H1 (cell line): Measurements from ENCODE around the gene TEX11. TPM values are rescaled to one million over a fixed set of nuclear protein-coding genes. Genes with fewer than 3 reads are reported as not detected.
A peak's percentile ranks its signal among the peaks of the same experiment; 100 is the strongest.

ENCODE experiments used
- CTCF ChIA-PET: fragments of 300-600 bp; sonication (Branson Sonifier 250); formaldehyde crosslinking; loops from one replicate; lab custom pipeline; 2021; ENCODE audit not compliant: partially characterized antibody; lab: Charles Lee
- POLR2A ChIA-PET: fragments of 300-600 bp; sonication (Branson Sonifier 250); formaldehyde crosslinking; loops from one replicate; lab custom pipeline; 2021; ENCODE audit warnings: inconsistent platforms; ENCODE audit not compliant: partially characterized antibody; lab: Charles Lee
- DNase-seq, 2 experiments: peaks; one replicate each; pipeline versions ENCODE4 v3.0.0 to v3.0.0-alpha.2; 2010 to 2022; ENCODE audit warnings: low spot score in 2 of 2, low read depth in 1 of 2, mixed read lengths in 1 of 2
- FAIRE-seq: peaks from 2 replicates; lab custom pipeline; 2011; peaks lifted over from hg19 to GRCh38; lab: Jason Lieb, UNC
- H2AFZ ChIP-seq: 2 replicates; pipeline ENCODE4 v1.8.1; 2012; ENCODE audit warnings: low read length, inconsistent platforms
- H2AK5ac ChIP-seq: 2 replicates; pipeline ENCODE4 v1.6.1; 2013; ENCODE audit warnings: low read depth, low read length
- H2BK120ac ChIP-seq: replicated peaks from 2 replicates; pipeline ENCODE3; 2013; ENCODE audit warnings: low read depth, low read length, inconsistent platforms
- H2BK12ac ChIP-seq: 2 replicates; pipeline ENCODE4 v1.6.1; 2013; ENCODE audit warnings: low read depth, low read length
- H2BK15ac ChIP-seq: 2 replicates; pipeline ENCODE4 v1.6.1; 2013; ENCODE audit warnings: low read length
- H2BK20ac ChIP-seq: 2 replicates; pipeline ENCODE4 v1.6.1; 2013; ENCODE audit warnings: low read length
- H2BK5ac ChIP-seq: 2 replicates; pipeline ENCODE4 v1.6.1; 2013; ENCODE audit warnings: low read depth, low read length
- H3K14ac ChIP-seq: 2 replicates; pipeline ENCODE4 v1.6.1; 2013; ENCODE audit warnings: inconsistent platforms; ENCODE audit not compliant: insufficient read length
- H3K18ac ChIP-seq: 2 replicates; pipeline ENCODE4 v1.6.1; 2013; ENCODE audit warnings: low read length; ENCODE audit errors: extremely low read depth
- H3K23ac ChIP-seq: 2 replicates; pipeline ENCODE4 v1.6.1; 2013; ENCODE audit warnings: inconsistent platforms; ENCODE audit not compliant: insufficient read length
- H3K23me2 ChIP-seq: 2 replicates; pipeline ENCODE4 v1.6.1; 2013; ENCODE audit warnings: low read depth, low read length
- H3K27ac ChIP-seq: 2 replicates; pipeline ENCODE4 v1.6.1; 2011; ENCODE audit warnings: low read depth, low read length, inconsistent platforms
- H3K27me3 ChIP-seq, 4 experiments: replicated peaks in 1 of 4; 1 replicate in 1 of 4; 2 replicates in 3 of 4; pipeline versions ENCODE4 v1.6.1 to v1.8.1; 2011 to 2013; ENCODE audit warnings: low read length in 3 of 4, mild to moderate bottlenecking in 3 of 4, inconsistent platforms in 2 of 4, mixed read lengths in 2 of 4, moderate library complexity in 1 of 4; ENCODE audit not compliant: control insufficient read depth in 3 of 4, insufficient read depth in 3 of 4; ENCODE audit errors: extremely low read depth in 1 of 4
- H3K36me3 ChIP-seq, 4 experiments: 2 replicates each; pipeline versions ENCODE4 v1.6.1 to v1.8.1; 2011 to 2013; ENCODE audit warnings: mild to moderate bottlenecking in 4 of 4, low read length in 3 of 4, moderate library complexity in 2 of 4, control low read depth in 1 of 4, inconsistent platforms in 1 of 4; ENCODE audit not compliant: insufficient read depth in 4 of 4, control insufficient read depth in 2 of 4
- H3K4ac ChIP-seq: replicated peaks from 2 replicates; pipeline ENCODE3; 2013; ENCODE audit warnings: low read length, low read depth, mixed read lengths, inconsistent platforms; ENCODE audit not compliant: insufficient read length
- H3K4me1 ChIP-seq, 4 experiments: replicated peaks in 1 of 4; 1 replicate in 1 of 4; 2 replicates in 3 of 4; pipeline versions ENCODE4 v1.6.1 to v1.8.1; 2011 to 2013; ENCODE audit warnings: low read length in 3 of 4, inconsistent platforms in 2 of 4, mixed read lengths in 1 of 4; ENCODE audit not compliant: insufficient read depth in 4 of 4, control insufficient read depth in 3 of 4
- H3K4me2 ChIP-seq, 2 experiments: 2 replicates each; pipeline versions ENCODE4 v1.6.1 to v1.8.1; 2011 to 2013; ENCODE audit warnings: low read depth in 2 of 2, low read length in 2 of 2, control low read depth in 1 of 2, inconsistent platforms in 1 of 2, mild to moderate bottlenecking in 1 of 2; ENCODE audit not compliant: insufficient read depth in 1 of 2
- H3K4me3 ChIP-seq, 4 experiments: fragments of 200-600, 300-600 bp in 1 of 4; sonication (generic), shearing (Covaris generic), sonication (Bioruptor Twin) in 1 of 4; 2 replicates each; pipeline versions ENCODE4 v1.5.1 to v1.8.1; 2011 to 2016; ENCODE audit warnings: low read length in 4 of 4, low read depth in 3 of 4, control low read depth in 2 of 4, inconsistent platforms in 2 of 4, mild to moderate bottlenecking in 2 of 4, mixed read lengths in 1 of 4, moderate library complexity in 1 of 4; ENCODE audit not compliant: insufficient read depth in 2 of 4; ENCODE audit errors: extremely low read depth in 1 of 4
- H3K56ac ChIP-seq: replicated peaks from 2 replicates; pipeline ENCODE3; 2013; ENCODE audit warnings: low read depth, mild to moderate bottlenecking, mixed read lengths, low read length, inconsistent platforms; ENCODE audit not compliant: insufficient read length
- H3K79me1 ChIP-seq: 2 replicates; pipeline ENCODE4 v1.6.1; 2013; ENCODE audit warnings: low read depth, low read length, control low read depth
- H3K79me2 ChIP-seq, 2 experiments: 2 replicates each; pipeline versions ENCODE4 v1.6.1 to v1.8.1; 2012 to 2013; ENCODE audit warnings: low read length in 2 of 2, mild to moderate bottlenecking in 2 of 2, inconsistent platforms in 1 of 2; ENCODE audit not compliant: insufficient read depth in 2 of 2, control insufficient read depth in 1 of 2
- H3K9ac ChIP-seq, 4 experiments: replicated peaks in 1 of 4; 1 replicate in 1 of 4; 2 replicates in 3 of 4; pipeline versions ENCODE4 v1.6.1 to v1.8.1; 2011 to 2013; ENCODE audit warnings: low read depth in 3 of 4, low read length in 3 of 4, control low read depth in 2 of 4, mild to moderate bottlenecking in 2 of 4, moderate library complexity in 2 of 4, inconsistent platforms in 1 of 4; ENCODE audit errors: extremely low read depth in 1 of 4
- H3K9me3 ChIP-seq, 2 experiments: 2 replicates each; pipeline versions ENCODE4 v1.6.1 to v1.8.1; 2012 to 2013; ENCODE audit warnings: mild to moderate bottlenecking in 2 of 2, moderate library complexity in 2 of 2, control low read depth in 1 of 2, inconsistent platforms in 1 of 2, low read depth in 1 of 2, low read length in 1 of 2, mixed read lengths in 1 of 2; ENCODE audit not compliant: insufficient read depth in 2 of 2
- H4K20me1 ChIP-seq, 2 experiments: replicated peaks in 1 of 2; 2 replicates each; pipeline versions ENCODE3 to v1.8.1; 2011 to 2013; ENCODE audit warnings: inconsistent platforms in 2 of 2, low read length in 2 of 2, mild to moderate bottlenecking in 1 of 2; ENCODE audit not compliant: insufficient read depth in 2 of 2, control insufficient read depth in 1 of 2
- H4K5ac ChIP-seq: 2 replicates; pipeline ENCODE4 v1.6.1; 2013; ENCODE audit warnings: low read length, low read depth, mixed read lengths, inconsistent platforms; ENCODE audit not compliant: insufficient read length
- H4K8ac ChIP-seq: 2 replicates; pipeline ENCODE4 v1.8.0; 2013; ENCODE audit warnings: mild to moderate bottlenecking, moderate library complexity, low read length, inconsistent platforms; ENCODE audit not compliant: insufficient read depth; ENCODE audit errors: extremely low read depth
- H4K91ac ChIP-seq: replicated peaks from 2 replicates; pipeline ENCODE3; 2013; ENCODE audit warnings: low read length, mixed read lengths, inconsistent platforms; ENCODE audit not compliant: insufficient read length
- ATF3 ChIP-seq: IDR thresholded peaks from 2 replicates; pipeline ENCODE4 v1.6.1; 2011; ENCODE audit warnings: low read depth, mild to moderate bottlenecking, low read length; ENCODE audit not compliant: insufficient read depth
- CEBPB ChIP-seq: IDR thresholded peaks from 2 replicates; pipeline ENCODE4 v1.6.1; 2012; ENCODE audit warnings: low read depth, low read length
- CHD1 ChIP-seq: IDR thresholded peaks from 2 replicates; pipeline ENCODE4 v1.6.1; 2012; ENCODE audit warnings: low read depth, low read length, improper control_type of control experiment
- FOSL1 ChIP-seq: IDR thresholded peaks from 2 replicates; pipeline ENCODE4 v1.6.1; 2011; ENCODE audit warnings: mild to moderate bottlenecking, low read depth, low read length, moderate library complexity; ENCODE audit not compliant: insufficient read depth
- GTF2F1 ChIP-seq: IDR thresholded peaks from 2 replicates; pipeline ENCODE4 v1.6.1; 2012; ENCODE audit warnings: low read depth, low read length, improper control_type of control experiment, borderline replicate concordance
- POLR2AphosphoS5 ChIP-seq: IDR thresholded peaks from 2 replicates; pipeline ENCODE4 v1.6.1; 2011; ENCODE audit warnings: low read depth, low read length
- POU5F1 ChIP-seq: IDR thresholded peaks from 2 replicates; pipeline ENCODE4 v1.6.1; 2011; ENCODE audit warnings: low read depth, mild to moderate bottlenecking, low read length, moderate library complexity
- RBBP5 ChIP-seq: IDR thresholded peaks from 2 replicates; pipeline ENCODE4 v1.7.1; 2012; ENCODE audit warnings: low read depth, mild to moderate bottlenecking, inconsistent platforms, low read length, moderate library complexity, borderline replicate concordance
- SIN3A ChIP-seq, 2 experiments: IDR thresholded peaks in 1 of 2; conservative IDR thresholded peaks in 1 of 2; 2 replicates each; pipeline ENCODE4 v1.6.1; 2011 to 2012; ENCODE audit warnings: low read length in 2 of 2, improper control_type of control experiment in 1 of 2, low read depth in 1 of 2, mild to moderate bottlenecking in 1 of 2
- SIRT6 ChIP-seq: IDR thresholded peaks from one replicate; pipeline ENCODE4 v1.7.1; 2012; ENCODE audit warnings: low read length, inconsistent platforms
- TBP ChIP-seq: IDR thresholded peaks from 2 replicates; pipeline ENCODE4 v1.6.1; 2011; ENCODE audit warnings: low read depth, low read length, improper control_type of control experiment
- YY1 ChIP-seq: IDR thresholded peaks from 2 replicates; pipeline ENCODE4 v1.6.1; 2011; ENCODE audit warnings: low read depth, mild to moderate bottlenecking, low read length
- ZNF274 ChIP-seq: IDR thresholded peaks from 2 replicates; pipeline ENCODE4 v1.7.0; 2012; ENCODE audit warnings: low read length, borderline replicate concordance; ENCODE audit errors: extremely low read depth
- WGBS, 2 experiments: shearing (Covaris generic) in 1 of 2; methylation state at CpG; one replicate each; pipeline versions ENCODE4 v1.1.6 to v1.1.7; 2013 to 2015; ENCODE audit warnings: low lambda C conversion rate in 2 of 2, mixed read lengths in 2 of 2, inconsistent platforms in 1 of 2, low coverage in 1 of 2, missing lambda C conversion rate in 1 of 2; ENCODE audit not compliant: insufficient replicate concordance in 2 of 2, insufficient coverage in 1 of 2, insufficient read length in 1 of 2; ENCODE audit errors: extremely low coverage in 1 of 2, missing lambda C conversion rate in 1 of 2; 5-methylcytosine and 5-hydroxymethylcytosine counted together
- polyA plus RNA-seq, 7 experiments: library from polyadenylated mRNA; depleted of rRNA in 3 of 7; stranded (reverse) in 5 of 7; unstranded in 2 of 7; fragments of >200 nt in 5 of 7; fragments of 200-250 nt in 2 of 7; gene quantifications; 1 replicate in 5 of 7; 2 replicates in 1 of 7; 4 replicates in 1 of 7; pipeline versions ENCODE4 v1.2.1 to v1.2.3, GENCODE V29; 2011 to 2013; ENCODE audit warnings: missing spikeins in 2 of 7, mixed read lengths in 2 of 7
- total RNA-seq: library from RNA; stranded (reverse); fragmentation: NEBNext Ultra II Directional; extraction: Animal tissue kit (Norgen Biotek cat#: 25700); gene quantifications from 2 replicates; pipeline ENCODE4 v1.2.1, GENCODE V29; 2021

Gene TEX11
- total and polyA plus RNA-seq, 2 of the 8 experiments (the other 6 are each of a cell fraction or from before 2014, with no cell fraction given), result 0.11 to 0.74 TPM

GRCh38 chrX:70480660-70481018, 427.9 kb downstream of the TEX11 start:
- no peak overlapping the region for H3K9ac ChIP-seq

More at GRCh38 chrX:70480660-70481018, 427.9 kb downstream of the TEX11 start:
- CTCF ChIA-PET, result interaction anchor here (0.6 to 1.5 kb wide), 6 partner anchors 12 to 420 kb away, joined by 3 to 6 read pairs (median 3); no protein-coding TSS in a partner anchor
- no peak overlapping the region for H3K27ac ChIP-seq
- H4K91ac ChIP-seq, result no peak overlapping the region
- no peak overlapping the region for H4K5ac ChIP-seq
- no peak for FAIRE-seq
- peaks cover 4 to 29% of the 10 kb centered on the region in 2 experiments for H4K20me1 ChIP-seq
- no peak overlapping the region for H2BK5ac ChIP-seq
- H3K23me2 ChIP-seq, result peaks cover 1% of the 10 kb centered on the region
- TF ChIP-seq POU5F1 (no peak), CHD1 (no peak), GTF2F1 (no peak), ATF3 (no peak), CEBPB (no peak), TBP (no peak), SIRT6 (no peak), ZNF274 (no peak), YY1 (no peak), FOSL1 (no peak), RBBP5 (no peak), POLR2AphosphoS5 (no peak), SIN3A (conservative IDR thresholded peaks at IDR 0.05 in 1 of 2, IDR thresholded peaks at IDR 0.05 in 1 of 2; ENCODE audit: low read depth in 1 of 2, low read length in 2 of 2) (no peak)
- no peak overlapping the region for H3K23ac ChIP-seq
- no peaks in the 10 kb centered on the region for H3K9me3 ChIP-seq
- WGBS, 2 experiments, result 84% methylated on average over 9 of the region's 9 CpGs; no CpG with 5 or more reads in 1 of the 2 experiments
- no peak overlapping the region for H3K4ac ChIP-seq
- no peak overlapping the region for H2BK15ac ChIP-seq
- H4K8ac ChIP-seq, result no peak overlapping the region
- H2BK120ac ChIP-seq, result no peak overlapping the region
- H3K14ac ChIP-seq, result no peak overlapping the region
- no peak overlapping the region for H3K4me3 ChIP-seq
- H2AFZ ChIP-seq, result no peak overlapping the region
- H2BK12ac ChIP-seq, result no peak overlapping the region
- DNase-seq, result no peak
- no peak overlapping the region for H3K18ac ChIP-seq
- H3K36me3 ChIP-seq, result peaks cover 0 to 27% (median 6%) of the 10 kb centered on the region in 4 experiments; a peak in 5 of 8 replicates
- peaks cover 4% of the 10 kb centered on the region for H3K79me1 ChIP-seq
- H3K56ac ChIP-seq, result no peak overlapping the region
- H2AK5ac ChIP-seq, result no peak overlapping the region
- H2BK20ac ChIP-seq, result no peak overlapping the region
- POLR2A ChIA-PET, result interaction anchor here (1.1 to 5.3 kb wide), 5 partner anchors 11 to 25 kb away, joined by 3 to 29 read pairs (median 5); no protein-coding TSS in a partner anchor
- H3K4me1 ChIP-seq, result peaks cover 8 to 39% (median 26%) of the 10 kb centered on the region in 4 experiments; a peak in 6 of 7 replicates
- H3K4me2 ChIP-seq, result peak overlapping the region in 1 of 2 experiments; percentile 88; a peak in 2 of 4 replicates
- H3K79me2 ChIP-seq, result peaks cover 0 to 73% of the 10 kb centered on the region in 2 experiments; a peak in 2 of 4 replicates
- H3K27me3 ChIP-seq, result no peaks in the 10 kb centered on the region
